OCI-LY7 (cell line): ENCODE data around the gene KIRREL3. TPM values are rescaled to one million over a fixed set of nuclear protein-coding genes. Genes with fewer than 3 reads are reported as not detected.
"Not testable (repeated sequence)": the region's sequence is repeated elsewhere in the genome, so short reads cannot be mapped to it uniquely, and the experiment has no call there.

Source experiments
- BruUV-seq: library from RNA; stranded (reverse); fragments of 400-500 nt; replicated peaks from 2 replicates; lab custom pipeline; 2021; lab: Mats Ljungman, UMichigan
- CTCF ChIA-PET: fragments of 300-600 bp; sonication (Branson Sonifier 250); formaldehyde crosslinking; loops from one replicate; lab custom pipeline; 2022; ENCODE audit warnings: antibody characterized with exemption; ENCODE audit not compliant: unreplicated experiment; lab: Charles Lee
- POLR2A ChIA-PET: fragments of 300-600 bp; sonication (Branson Sonifier 250); formaldehyde crosslinking; loops from one replicate; lab custom pipeline; 2022; ENCODE audit warnings: antibody characterized with exemption; lab: Charles Lee
- DNase-seq: peaks from one replicate; pipeline ENCODE4 v3.0.0-alpha.2; 2015; ENCODE audit warnings: low spot score
- H2AFZ ChIP-seq: fragments of 200-600 bp; sonication (generic), shearing (Covaris generic); 2 replicates; pipeline ENCODE4 v1.6.1; 2014; ENCODE audit warnings: mild to moderate bottlenecking, antibody characterized with exemption, low read length, moderate library complexity
- H3K27ac ChIP-seq: fragments of 200-600 bp; sonication (generic); 2 replicates; pipeline ENCODE4 v1.5.1; 2014; ENCODE audit warnings: mixed run types, low read depth, mild to moderate bottlenecking, moderate library complexity, low read length, inconsistent platforms; ENCODE audit not compliant: poor library complexity, severe bottlenecking
- H3K36me3 ChIP-seq: fragments of 200-600 bp; sonication (generic); 2 replicates; pipeline ENCODE4 v1.6.1; 2014; ENCODE audit warnings: mild to moderate bottlenecking, antibody characterized with exemption, low read length, moderate library complexity, mixed read lengths; ENCODE audit not compliant: insufficient read depth
- H3K4me1 ChIP-seq: fragments of 200-600 bp; sonication (generic); 2 replicates; pipeline ENCODE4 v1.5.1; 2014; ENCODE audit warnings: mild to moderate bottlenecking, low read length; ENCODE audit not compliant: insufficient read depth, poor library complexity, severe bottlenecking
- H3K4me2 ChIP-seq: fragments of 200-600 bp; sonication (generic); 2 replicates; pipeline ENCODE4 v1.6.1; 2014; ENCODE audit warnings: mild to moderate bottlenecking, low read length
- H3K4me3 ChIP-seq: fragments of 200-600 bp; sonication (generic); 2 replicates; pipeline ENCODE4 v1.5.1; 2014; ENCODE audit warnings: mild to moderate bottlenecking, low read depth, low read length; ENCODE audit not compliant: poor library complexity, severe bottlenecking
- H3K79me2 ChIP-seq: fragments of 200-600 bp; sonication (generic); 2 replicates; pipeline ENCODE4 v1.6.1; 2016; ENCODE audit warnings: low read depth, mild to moderate bottlenecking, low read length, moderate library complexity, mixed read lengths; ENCODE audit not compliant: insufficient read depth
- H3K9me2 ChIP-seq: fragments of 200-600 bp; sonication (generic); 2 replicates; pipeline ENCODE4 v1.6.1; 2016; ENCODE audit warnings: mild to moderate bottlenecking, low read length, mixed read lengths; ENCODE audit not compliant: insufficient read depth
- H3K9me3 ChIP-seq: fragments of 200-600 bp; sonication (generic); 2 replicates; pipeline ENCODE4 v1.6.1; 2014; ENCODE audit warnings: mild to moderate bottlenecking, mixed run types, low read length, mixed read lengths
- H4K20me1 ChIP-seq: fragments of 200-600 bp; sonication (generic); 2 replicates; pipeline ENCODE4 v1.6.1; 2014; ENCODE audit warnings: mild to moderate bottlenecking, antibody characterized with exemption, low read length, moderate library complexity, mixed read lengths; ENCODE audit not compliant: insufficient read depth
- intact Hi-C: fragments of 100-400 bp; cut with micrococcal nuclease; formaldehyde crosslinking; loops from one replicate; pipeline ENCODE4 v1.10.0; 2022; ENCODE audit not compliant: unreplicated experiment
- microRNA-seq: library from miRNA; unstranded; fragments of <30 nt; microRNA quantifications from one replicate; pipeline ENCODE4 v1.2.0, GENCODE V29; 2022; ENCODE audit warnings: borderline replicate concordance
- small RNA-seq: library from RNA; depleted of rRNA; stranded (forward); fragments of <200 nt; gene quantifications from one replicate; pipeline ENCODE3, GENCODE V24; 2014
- total RNA-seq, 2 experiments: library from RNA; depleted of rRNA in 1 of 2; stranded (reverse); fragments of >200 nt in 1 of 2; shearing (Covaris generic) in 1 of 2; gene quantifications; 2 replicates each; pipeline ENCODE4 v1.2.3, GENCODE V29; 2014 to 2022

KIRREL3 gene
- total RNA-seq, 2 experiments from 2014 or later, result not detected

DNA sequence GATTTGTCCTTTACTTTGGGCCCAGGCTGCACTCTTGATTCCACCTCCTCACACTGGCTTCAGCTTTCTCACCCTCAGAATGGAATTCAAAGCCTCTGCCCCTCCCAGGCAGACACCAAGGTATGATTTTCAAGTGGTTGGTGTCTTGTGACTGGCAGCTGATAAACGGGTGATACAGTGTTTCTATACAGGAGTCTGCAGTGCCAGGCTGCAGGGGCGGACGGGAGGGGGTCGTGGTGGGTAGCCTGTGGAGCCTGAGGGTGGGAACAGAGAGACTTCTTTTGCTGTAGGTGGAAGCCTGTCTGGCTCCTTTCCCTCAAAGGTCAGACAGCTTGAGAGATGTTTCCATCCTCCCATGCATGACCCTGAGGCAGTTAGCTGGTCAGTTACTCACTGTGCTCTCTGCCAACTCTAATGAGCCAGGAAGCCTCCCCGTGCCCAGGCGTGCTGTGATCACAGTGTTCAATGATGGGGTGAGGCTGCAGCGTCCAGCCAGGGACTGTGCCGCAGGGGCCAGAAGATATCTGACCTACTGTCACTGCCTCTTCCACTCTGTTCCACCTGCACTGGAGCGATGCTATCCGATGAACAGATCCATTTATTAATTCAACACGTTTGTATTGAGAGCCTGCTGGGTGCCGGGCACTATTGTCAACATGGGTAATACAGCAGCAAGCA, 627.0 kb downstream of the KIRREL3 start:
- DNase-seq, H3K36me3 ChIP-seq, H3K9me3 ChIP-seq, H3K9me2 ChIP-seq, H3K27ac ChIP-seq, intact Hi-C loops, H2AFZ ChIP-seq, CTCF ChIA-PET, H3K4me2 ChIP-seq, H3K4me3 ChIP-seq, BruUV-seq, H3K79me2 ChIP-seq, H4K20me1 ChIP-seq: not testable (repeated sequence)
- peaks cover 21% of the 10 kb centered on the region for H3K4me1 ChIP-seq
- POLR2A ChIA-PET, result interaction anchor here (0.7 to 0.9 kb wide), 2 partner anchors 48 to 94 kb away, joined by 8 to 10 read pairs; no protein-coding TSS in a partner anchor

Small RNAs within 50 kb of the gene (microRNA-seq; reads per million reads assigned to microRNA genes)
- gene MIR3167, result not detected

Small RNAs within 50 kb of the gene (small RNA-seq; reads per million reads assigned to genes)
- gene AP001318.3, result not detected
- not detected for gene MIR3167
